ENCODE measurements around the gene PPP1R9A. TPM values are rescaled to one million over a fixed set of nuclear protein-coding genes. Genes with fewer than 3 reads are reported as not detected.

The PPP1R9A gene
- polyA plus RNA-seq, 3 donors, result not detected

DNA sequence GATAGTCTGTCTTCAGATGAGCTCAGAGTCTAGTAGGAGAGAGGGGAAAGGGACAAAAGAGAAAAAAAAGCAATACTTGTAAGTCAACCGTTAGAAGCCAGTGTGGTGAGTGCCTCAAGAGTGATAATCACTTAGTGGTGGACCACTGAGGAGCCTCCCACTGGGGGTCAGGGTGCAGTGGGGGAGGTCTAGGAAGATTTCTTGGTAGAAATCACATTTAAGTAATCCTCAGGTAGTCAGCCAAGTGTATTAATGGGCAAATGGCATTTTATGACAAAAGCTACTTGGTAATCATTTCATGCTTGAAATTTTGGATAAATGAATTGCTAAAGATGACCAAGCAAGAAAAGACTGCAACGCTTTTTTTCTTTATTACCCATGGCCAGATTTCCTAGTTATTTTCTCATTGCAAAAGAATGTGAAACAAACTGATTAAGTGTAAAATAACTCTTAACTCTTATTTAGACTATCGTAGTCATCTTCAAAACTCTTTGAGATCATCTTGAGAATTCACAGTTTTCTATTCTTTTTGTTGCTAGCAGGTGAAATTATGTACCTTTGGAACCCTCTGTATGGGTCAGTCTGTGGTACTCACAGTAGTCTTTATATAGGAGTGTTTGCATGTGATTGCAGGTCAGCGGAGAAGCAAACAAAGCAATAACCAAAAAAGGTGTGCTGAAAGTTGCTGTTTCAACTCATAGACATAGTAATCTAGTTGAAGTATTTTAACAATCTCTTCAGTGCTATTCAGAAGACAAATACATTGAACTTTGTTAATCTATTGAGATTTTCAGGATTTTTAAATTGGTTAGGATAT is 63.9 kb downstream of the PPP1R9A start:
- WGBS (ENCODE audit: insufficient coverage), result 92% methylated on average over 1 of the region's 4 CpGs
- no peak overlapping the region for H3K9ac ChIP-seq (ENCODE audit: insufficient read depth, low read length, poor library complexity, severe bottlenecking)
- H3K4me3 Mint-ChIP-seq, result no peak overlapping the region
- H3K9me3 ChIP-seq (replicated peaks in 1 of 2; ENCODE audit: control insufficient read depth in 1 of 2, insufficient read depth in 1 of 2, low read length in 2 of 2), result peaks cover 0 to 11% of the 10 kb centered on the region in 2 donors
- H2AFZ ChIP-seq (ENCODE audit: insufficient read depth, low read depth, low read length, poor library complexity, severe bottlenecking), result no peak overlapping the region
- no peaks in the 10 kb centered on the region for H3K4me1 Mint-ChIP-seq
- H3K27ac Mint-ChIP-seq, result no peak overlapping the region
- TF ChIP-seq, protein P1, sequence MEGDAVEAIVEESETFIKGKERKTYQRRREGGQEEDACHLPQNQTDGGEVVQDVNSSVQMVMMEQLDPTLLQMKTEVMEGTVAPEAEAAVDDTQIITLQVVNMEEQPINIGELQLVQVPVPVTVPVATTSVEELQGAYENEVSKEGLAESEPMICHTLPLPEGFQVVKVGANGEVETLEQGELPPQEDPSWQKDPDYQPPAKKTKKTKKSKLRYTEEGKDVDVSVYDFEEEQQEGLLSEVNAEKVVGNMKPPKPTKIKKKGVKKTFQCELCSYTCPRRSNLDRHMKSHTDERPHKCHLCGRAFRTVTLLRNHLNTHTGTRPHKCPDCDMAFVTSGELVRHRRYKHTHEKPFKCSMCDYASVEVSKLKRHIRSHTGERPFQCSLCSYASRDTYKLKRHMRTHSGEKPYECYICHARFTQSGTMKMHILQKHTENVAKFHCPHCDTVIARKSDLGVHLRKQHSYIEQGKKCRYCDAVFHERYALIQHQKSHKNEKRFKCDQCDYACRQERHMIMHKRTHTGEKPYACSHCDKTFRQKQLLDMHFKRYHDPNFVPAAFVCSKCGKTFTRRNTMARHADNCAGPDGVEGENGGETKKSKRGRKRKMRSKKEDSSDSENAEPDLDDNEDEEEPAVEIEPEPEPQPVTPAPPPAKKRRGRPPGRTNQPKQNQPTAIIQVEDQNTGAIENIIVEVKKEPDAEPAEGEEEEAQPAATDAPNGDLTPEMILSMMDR (IDR thresholded peaks at IDR 0.05), result no peak
- peaks cover 0 to 2% (median 0%) of the 10 kb centered on the region in 3 donors for H3K27me3 Mint-ChIP-seq (ENCODE audit: low read depth in 3 of 3)
- no peak overlapping the region for H3K4me2 ChIP-seq (replicated peaks; ENCODE audit: extremely low read depth, low read length, poor library complexity, severe bottlenecking)
- H3K4me1 ChIP-seq (ENCODE audit: control insufficient read depth in 1 of 2, insufficient read depth in 2 of 2, low read length in 2 of 2), result no peaks in the 10 kb centered on the region
- H3K4me3 ChIP-seq (replicated peaks in 1 of 3; ENCODE audit: low read depth in 2 of 3, low read length in 3 of 3), result no peak overlapping the region
- H4K20me1 ChIP-seq (ENCODE audit: insufficient read depth, low read length), result no peaks in the 10 kb centered on the region
- no peaks in the 10 kb centered on the region for H3K36me3 Mint-ChIP-seq
- H3K9me3 Mint-ChIP-seq, result peaks cover 0 to 13% (median 7%) of the 10 kb centered on the region in 7 donors
- intact Hi-C loops (cut with micrococcal nuclease), result no loop called here
- no peak for DNase-seq
- H3K27ac ChIP-seq (ENCODE audit: low read depth in 1 of 2, low read length in 2 of 2), result no peak overlapping the region
- no peaks in the 10 kb centered on the region for H3K36me3 ChIP-seq (replicated peaks in 1 of 2; ENCODE audit: control insufficient read depth in 1 of 2, insufficient read depth in 2 of 2, low read length in 2 of 2)
- no peaks in the 10 kb centered on the region for H3K27me3 ChIP-seq (ENCODE audit: control insufficient read depth in 2 of 2, insufficient read depth in 2 of 2, low read length in 2 of 2)
- H3K79me2 ChIP-seq (ENCODE audit: insufficient read depth, low read length), result no peaks in the 10 kb centered on the region

DNA sequence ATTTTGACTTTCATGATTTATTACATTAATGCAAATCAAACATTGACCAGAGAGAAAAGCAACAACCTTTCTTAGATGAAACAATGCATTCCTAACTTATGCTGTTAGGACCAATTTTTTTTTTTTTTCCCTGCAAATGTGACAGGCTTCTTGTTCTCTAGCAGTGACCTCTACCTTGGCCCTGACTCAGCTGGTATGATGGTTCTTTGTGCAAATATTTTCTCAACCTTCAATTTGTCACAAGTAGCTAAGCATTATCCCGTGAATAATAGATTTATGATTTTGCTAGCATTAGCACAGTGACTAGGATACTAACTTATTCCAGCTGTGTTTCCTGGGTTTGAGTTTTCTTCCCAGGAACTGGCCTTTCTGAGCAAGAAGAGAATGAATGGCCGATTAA is 64.9 kb downstream of the PPP1R9A start:
- TF ChIP-seq, protein P1 (IDR thresholded peaks at IDR 0.05), result no peak
- H3K27ac ChIP-seq (ENCODE audit: low read depth in 1 of 2, low read length in 2 of 2), result no peak overlapping the region
- H3K79me2 ChIP-seq (ENCODE audit: insufficient read depth, low read length), result no peaks in the 10 kb centered on the region
- Mint-ChIP-seq H3K4me1 (no peaks in the 10 kb centered on the region), H3K27me3 (ENCODE audit: low read depth in 3 of 3) (peaks cover 0 to 2% (median 0%) of the 10 kb centered on the region in 3 donors), H3K27ac (no peak overlapping the region), H3K9me3 (peaks cover 0 to 13% (median 7%) of the 10 kb centered on the region in 7 donors), H3K4me3 (no peak overlapping the region), H3K36me3 (no peaks in the 10 kb centered on the region)
- H2AFZ ChIP-seq (ENCODE audit: insufficient read depth, low read depth, low read length, poor library complexity, severe bottlenecking), result no peak overlapping the region
- H3K36me3 ChIP-seq (replicated peaks in 1 of 2; ENCODE audit: control insufficient read depth in 1 of 2, insufficient read depth in 2 of 2, low read length in 2 of 2), result no peaks in the 10 kb centered on the region
- DNase-seq, result no peak
- no peaks in the 10 kb centered on the region for H3K4me1 ChIP-seq (ENCODE audit: control insufficient read depth in 1 of 2, insufficient read depth in 2 of 2, low read length in 2 of 2)
- H4K20me1 ChIP-seq (ENCODE audit: insufficient read depth, low read length), result no peaks in the 10 kb centered on the region
- no peak overlapping the region for H3K4me2 ChIP-seq (replicated peaks; ENCODE audit: extremely low read depth, low read length, poor library complexity, severe bottlenecking)
- intact Hi-C loops (cut with micrococcal nuclease), result no loop called here
- no peak overlapping the region for H3K9ac ChIP-seq (ENCODE audit: insufficient read depth, low read length, poor library complexity, severe bottlenecking)
- H3K9me3 ChIP-seq (replicated peaks in 1 of 2; ENCODE audit: control insufficient read depth in 1 of 2, insufficient read depth in 1 of 2, low read length in 2 of 2), result peaks cover 0 to 11% of the 10 kb centered on the region in 2 donors
- 100% methylated on average over 1 of the region's 2 CpGs for WGBS (ENCODE audit: insufficient coverage)
- no peak overlapping the region for H3K4me3 ChIP-seq (replicated peaks in 1 of 3; ENCODE audit: low read depth in 2 of 3, low read length in 3 of 3)
- no peaks in the 10 kb centered on the region for H3K27me3 ChIP-seq (ENCODE audit: control insufficient read depth in 2 of 2, insufficient read depth in 2 of 2, low read length in 2 of 2)
